HG02840 (cell line): Measurements from ENCODE around the gene ZHX3.

Source experiments
- ATAC-seq: cut with Tn5 transposase; IDR thresholded peaks from one replicate; pipeline ENCODE4 v1.9.1; 2021; ENCODE audit warnings: mild to moderate bottlenecking, moderate library complexity, moderate number of reproducible peaks; ENCODE audit not compliant: unreplicated experiment, low FRiP score

The ZHX3 gene

GRCh38 chr20:41317546-41318270 lies at the start of gene ZHX3:
TSS of gene ZHX3 (minus strand) at chr20:41317731. CDS start at chr20:41204916, 112,815 bp downstream.
- ATAC-seq, result peak; percentile 92

GRCh38 chr20:41367393-41367695 lies 49.8 kb upstream of the ZHX3 start:
- no peak for ATAC-seq

DNA sequence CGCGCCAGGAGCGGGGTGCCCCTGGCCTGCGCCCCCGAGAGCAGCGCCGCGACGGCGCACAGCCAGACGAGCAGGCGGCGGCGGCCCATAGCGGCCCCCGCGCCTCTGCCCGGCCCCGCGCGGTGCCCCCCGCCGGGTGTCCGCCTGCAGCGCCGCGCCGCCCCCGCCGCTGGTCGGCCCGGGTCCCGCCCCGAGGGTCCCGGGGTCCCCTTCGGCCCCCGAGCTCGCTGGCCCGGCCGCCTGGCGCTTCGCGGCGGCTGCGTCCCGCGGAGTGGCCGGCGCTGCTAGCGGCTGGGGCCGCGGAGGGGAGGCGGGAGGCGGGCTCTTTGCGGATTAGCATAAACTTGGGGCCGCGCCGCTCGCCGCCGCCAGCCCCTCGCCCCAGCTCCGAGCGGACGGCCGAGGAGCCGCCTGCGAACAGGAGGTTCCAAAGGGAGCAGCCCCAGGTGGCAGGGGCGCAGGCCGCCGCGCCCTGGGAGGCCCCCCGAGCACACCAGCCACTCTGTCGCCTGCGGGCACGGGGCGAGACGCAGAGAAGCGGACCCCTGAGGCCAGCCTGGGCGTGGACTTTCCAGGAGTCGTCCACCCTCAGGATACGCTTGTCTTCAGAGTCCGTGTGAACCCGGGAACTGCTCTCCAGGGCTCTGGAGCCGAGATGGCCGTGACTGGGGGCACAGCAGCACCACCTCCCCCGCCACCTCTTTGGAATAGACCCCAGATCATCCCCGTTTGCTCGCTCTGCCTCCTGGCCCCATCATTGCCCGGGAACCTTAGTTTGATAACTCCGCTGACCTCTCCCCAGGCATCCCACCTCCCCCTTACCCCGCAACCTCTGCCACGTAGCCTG lies 49.2 kb upstream of the ZHX3 start, which contains the start of gene EMILIN3:
TSS of gene EMILIN3 (minus strand) at position 273 of the 847 bp plus-strand sequence. CDS start at position 89, 184 bp downstream.
- ATAC-seq, result no peak

DNA sequence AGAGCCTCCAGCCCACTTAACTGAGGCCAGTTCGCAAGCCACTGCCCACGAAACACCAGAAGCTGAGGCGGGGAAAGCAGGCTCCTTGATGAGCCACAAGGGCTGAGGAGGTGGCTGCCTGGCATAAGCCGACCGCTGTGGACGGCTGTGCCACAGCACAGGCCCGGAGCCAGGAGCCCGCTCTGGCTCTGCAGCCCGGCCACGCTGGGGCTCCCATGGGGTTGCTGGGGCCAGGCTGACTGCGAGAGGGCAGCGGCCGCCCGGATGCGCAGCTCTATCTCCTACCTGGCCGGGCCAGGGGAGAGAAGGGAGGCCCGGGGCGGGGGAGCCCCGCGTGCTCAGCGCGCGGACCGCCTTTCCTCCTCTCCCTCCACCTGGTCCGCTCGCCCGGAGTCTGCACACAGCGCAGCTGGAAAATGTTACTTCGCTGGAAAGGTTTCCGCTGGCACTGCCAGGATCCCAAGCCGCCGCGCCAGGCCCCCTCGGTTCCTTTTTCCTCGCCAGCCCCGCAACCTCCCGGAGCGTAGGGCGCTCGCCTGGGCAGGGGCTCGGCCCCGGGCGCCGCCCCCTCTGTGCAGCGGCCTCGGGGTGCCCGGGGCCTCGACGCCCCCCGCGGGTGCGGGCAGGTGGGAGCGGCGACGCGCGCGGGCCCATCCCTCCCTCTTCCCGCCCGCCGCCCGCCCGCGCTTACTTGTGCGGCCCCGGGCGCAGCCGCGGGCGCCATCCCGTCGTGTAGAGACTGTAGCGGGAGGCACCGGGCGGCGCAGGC lies 48.4 kb upstream of the ZHX3 start:
- no peak for ATAC-seq

DNA sequence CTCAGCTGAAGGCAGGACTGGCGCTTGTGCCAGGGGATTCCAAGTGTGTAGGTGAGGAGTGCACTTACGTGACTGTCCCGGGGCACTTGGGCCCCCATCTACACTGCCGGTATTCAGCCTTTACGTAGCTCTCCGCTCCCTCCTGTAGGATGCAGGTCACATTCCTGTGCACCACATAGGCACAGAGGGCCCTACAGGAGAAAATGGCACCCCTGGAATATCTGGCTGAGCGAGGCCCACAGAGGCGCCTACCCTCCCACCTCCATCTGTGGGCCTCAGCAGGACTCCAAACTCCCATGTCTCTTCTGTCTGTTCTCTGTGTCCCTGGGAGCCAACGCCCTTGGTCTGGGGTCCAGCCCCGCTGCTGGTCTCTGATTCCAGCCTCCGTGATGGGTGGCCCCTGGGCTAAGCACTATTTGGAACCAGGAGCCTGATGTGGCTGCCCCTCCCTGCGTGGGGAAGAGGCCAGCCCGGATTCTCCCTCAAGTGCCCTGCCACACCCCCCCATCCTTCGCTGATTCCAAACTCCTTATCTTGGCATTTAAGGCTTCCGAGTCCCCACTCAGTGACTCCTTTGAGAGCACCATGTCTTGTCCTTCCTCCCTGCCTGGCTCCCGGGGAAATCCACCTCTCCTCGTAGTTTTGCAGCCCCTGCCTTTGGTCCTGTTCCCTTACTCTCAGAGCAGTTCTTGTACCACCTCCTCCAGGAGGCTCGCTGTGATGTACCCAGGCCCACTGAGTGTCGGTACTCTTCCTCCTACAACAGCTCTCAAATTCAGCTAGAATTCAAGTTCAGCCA lies 47.6 kb upstream of the ZHX3 start:
- no peak for ATAC-seq

DNA sequence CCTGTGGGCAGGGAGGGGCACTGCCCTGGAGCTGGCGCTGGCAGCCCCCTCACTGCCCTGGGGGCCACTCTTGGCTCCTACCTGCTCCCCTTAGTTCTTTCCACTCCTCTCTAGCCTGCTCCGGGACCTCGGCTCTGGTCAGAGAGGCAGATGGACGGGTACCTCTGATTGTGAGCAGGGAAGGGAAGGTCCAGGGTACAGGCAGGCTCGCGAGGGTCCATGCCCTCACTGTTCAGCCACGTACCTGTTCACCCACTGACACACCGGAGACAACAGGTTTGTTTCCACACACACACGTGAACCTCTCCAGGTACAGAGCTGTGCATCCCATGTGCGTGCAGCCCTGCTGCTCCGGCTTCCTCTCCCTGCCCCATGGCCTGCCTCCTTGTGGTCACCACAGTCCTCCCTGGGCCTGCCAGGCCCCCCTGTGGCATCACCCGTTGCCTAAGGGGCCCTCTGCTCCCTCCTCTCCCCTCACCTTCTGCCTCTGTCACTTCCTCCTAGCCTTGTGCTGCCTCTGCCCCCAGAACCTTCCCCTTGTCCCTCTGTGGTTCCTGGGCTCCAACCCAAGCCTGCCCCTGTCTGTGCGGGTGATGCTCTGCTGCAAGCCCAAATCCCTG lies 46.8 kb upstream of the ZHX3 start:
- ATAC-seq, result no peak

DNA sequence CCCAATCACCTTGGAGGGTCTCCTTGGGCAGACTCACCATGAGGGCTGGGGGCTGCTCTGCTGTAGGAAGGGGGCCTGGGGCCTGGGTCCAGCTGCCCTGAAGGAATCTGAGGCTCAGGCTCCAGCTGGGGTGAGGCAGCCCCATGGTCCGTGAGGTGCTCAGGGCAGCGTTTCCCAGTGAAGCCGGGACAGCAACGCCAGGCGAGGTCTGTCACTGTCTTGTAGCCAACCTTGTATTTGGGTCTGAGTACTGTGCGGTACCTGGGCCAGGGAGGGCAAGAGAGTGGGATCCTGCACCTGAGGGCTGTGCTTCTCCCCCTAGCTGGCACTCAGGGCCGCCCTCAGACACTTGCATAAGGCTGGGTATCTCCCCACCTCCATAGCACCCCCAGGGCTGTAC lies 46.1 kb upstream of the ZHX3 start:
- ATAC-seq, result no peak

GRCh38 chr20:41362748-41363140 lies 45.2 kb upstream of the ZHX3 start:
- ATAC-seq, result no peak

DNA sequence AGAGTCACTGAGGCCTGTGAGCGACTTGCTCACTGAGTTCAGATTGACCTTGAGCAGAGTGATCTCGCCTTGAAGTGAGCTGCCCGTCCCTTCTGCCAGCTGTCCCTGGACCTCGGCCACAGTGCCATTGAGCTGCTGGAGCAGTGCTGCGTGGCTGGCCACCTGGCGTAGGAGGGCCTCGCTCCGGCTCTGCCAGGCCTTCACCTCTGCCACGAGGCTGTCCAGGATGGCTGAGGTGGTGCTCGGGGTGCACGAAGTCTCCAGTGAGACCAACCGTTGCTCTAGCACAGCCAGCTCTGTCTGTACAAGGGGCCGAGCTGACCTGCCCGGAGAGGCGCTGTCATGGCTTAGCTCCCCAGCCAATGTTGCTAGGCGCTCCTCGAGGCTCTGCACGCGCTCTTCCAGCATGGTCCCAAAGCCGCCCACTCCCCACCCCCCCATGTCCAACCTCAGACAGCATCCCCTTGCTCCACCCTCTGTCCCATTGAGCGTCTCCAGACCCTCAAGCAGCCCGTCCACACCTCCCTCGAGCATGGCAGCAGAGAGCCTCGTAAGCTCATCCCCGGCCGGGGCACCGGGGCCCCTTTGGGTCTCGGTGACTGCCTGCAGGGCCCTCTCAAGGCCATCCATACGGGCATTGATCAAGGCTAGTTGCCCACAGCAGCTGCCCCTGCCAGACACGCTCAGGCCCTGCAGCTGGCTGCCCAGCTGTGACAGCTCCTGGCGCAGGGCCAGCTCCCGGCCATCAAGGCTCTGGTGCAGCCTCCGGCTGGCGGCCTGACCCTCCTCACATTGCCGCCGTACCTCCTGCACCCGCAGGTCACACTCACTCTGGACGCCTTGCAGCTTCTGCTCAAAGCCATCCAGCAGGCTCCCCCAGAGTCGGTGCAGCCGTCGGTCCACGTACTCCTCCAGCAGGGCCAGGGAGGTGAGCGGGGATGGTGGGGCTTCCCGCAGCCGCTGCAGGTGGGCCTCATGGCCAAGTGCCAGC lies 44.5 kb upstream of the ZHX3 start:
- no peak for ATAC-seq

DNA sequence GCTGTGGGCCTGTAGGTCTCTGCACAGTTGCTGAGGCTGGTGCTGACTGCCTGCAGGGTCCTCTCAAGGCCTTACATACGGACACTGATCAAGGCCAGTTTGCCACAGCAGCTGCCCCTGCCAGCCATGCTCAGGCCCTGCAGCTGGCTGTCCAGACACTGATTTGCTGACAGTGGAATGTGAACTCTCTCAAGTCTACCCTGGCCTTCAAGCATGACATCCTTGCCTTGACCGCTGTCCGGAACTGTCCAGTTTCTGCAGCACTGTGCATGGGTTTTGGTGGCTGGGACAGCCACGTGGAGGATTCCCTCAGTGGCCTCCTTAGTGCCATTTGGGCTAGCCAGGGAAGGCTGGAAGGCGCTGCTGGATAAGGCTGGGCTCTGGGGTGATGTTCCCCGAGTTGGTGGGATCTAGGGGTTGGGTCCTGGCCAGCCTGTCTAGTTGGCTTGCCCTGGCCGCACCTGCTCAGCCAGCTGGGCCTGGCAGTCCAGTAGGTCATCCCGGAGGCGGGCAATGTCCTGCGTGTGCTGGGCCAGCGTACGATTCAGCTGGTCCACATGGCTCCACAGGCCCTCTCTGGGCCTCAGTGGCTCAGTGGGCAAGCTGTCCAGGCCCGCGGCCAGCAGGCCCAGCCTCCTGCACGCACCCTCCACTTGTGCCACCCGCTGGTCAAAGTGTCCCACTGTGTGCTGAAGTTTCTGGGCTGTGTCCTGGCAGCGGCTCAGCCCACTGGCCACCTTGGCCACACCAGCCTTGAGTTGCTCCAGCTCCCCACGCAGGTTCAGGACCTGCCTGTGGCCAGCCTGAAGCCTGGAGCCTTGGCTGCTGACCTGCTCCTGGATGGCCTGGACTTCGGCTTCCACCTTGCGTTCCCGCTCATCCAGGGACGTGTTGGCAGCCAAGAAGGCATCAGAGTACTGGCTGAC lies 43.6 kb upstream of the ZHX3 start:
- no peak for ATAC-seq

DNA sequence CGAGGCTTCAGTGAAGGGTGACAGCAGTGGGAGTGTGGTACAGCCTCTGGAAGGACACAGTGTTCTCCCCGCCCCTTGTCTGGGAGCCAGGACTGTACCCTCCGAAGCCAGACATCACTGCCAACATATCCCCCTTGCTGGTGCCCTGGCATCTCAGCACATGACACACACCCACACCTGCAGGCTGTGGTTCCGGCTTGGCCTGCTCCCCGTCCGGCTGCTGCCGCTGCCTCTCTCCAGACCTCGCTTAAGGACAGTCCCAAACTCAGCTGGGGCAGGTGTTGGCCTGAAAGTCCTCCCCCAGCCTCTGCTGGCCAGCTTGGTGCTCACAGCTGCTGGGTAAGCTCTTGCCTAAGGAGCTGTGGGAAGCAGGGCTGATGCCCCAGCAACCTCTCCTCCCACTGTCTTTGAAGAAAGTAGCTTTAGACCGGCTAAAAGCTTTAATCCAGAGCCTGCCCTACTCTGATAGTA lies 42.0 kb upstream of the ZHX3 start:
- no peak for ATAC-seq

DNA sequence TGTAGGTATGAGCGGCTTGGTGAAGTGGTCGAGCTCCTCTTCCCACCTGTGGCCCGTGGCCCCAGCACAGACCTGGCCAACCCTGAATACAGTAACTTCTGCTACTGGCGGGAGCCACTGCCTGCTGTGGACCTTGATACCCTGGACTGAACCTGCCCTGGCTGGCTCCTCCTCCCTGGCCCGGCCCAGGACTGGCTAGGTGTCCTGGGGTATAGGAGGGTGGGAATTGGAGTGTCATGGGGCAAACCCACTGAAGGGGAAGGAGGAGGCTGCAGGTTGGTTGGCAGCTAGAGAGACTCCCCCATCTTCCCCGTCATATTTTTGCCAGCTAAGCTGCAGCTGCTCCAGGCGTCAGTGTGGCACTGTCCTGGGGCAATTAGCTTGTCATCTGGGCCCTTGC lies 41.2 kb upstream of the ZHX3 start:
- ATAC-seq, result no peak

- no peak for ATAC-seq
Measured at GRCh38 chr20:41358230-41358629, 40.7 kb upstream of the ZHX3 start.

- ATAC-seq, result no peak
Measured at GRCh38 chr20:41357424-41358163, 40.1 kb upstream of the ZHX3 start.

- no peak for ATAC-seq
Measured at GRCh38 chr20:41356951-41357350, 39.4 kb upstream of the ZHX3 start.

DNA sequence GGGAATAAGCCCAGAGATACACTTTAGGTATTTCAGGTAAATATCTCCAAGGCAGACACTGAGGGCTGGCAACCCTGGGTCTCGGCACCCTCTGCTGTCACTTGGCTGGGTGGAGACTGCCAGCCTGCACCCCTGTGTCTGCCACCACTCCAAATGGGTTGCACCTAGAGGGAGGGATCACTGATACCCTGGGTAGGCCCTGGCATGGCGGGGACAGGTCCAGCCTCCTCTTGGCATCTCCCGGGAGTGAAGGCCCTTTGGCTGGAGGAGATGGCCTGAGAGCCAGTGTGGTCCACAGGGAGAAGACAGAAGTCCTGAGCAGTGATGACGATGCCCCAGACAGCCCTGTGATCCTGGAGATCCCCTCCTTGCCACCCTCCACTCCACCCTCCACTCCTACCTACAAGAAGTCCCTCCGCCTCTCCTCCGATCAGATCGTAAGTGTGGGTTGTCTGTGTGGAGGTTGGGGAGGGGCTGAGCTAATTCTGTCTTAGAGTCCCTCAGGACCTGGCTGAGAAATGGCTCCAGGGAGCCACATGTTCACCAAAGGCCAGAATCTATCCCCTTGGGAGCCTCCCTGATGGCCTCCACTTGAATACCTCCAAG lies 38.2 kb upstream of the ZHX3 start:
- no peak for ATAC-seq
